ENCODE results near the gene LINGO3. TPM values are rescaled to one million over a fixed set of nuclear protein-coding genes. Genes with fewer than 3 reads are reported as not detected.
A peak's percentile ranks its signal among the peaks of the same experiment; 100 is the strongest.

The LINGO3 gene
- total and polyA plus RNA-seq, 2 experiments from 2014 or later: 0.23 to 2.1 TPM

DNA sequence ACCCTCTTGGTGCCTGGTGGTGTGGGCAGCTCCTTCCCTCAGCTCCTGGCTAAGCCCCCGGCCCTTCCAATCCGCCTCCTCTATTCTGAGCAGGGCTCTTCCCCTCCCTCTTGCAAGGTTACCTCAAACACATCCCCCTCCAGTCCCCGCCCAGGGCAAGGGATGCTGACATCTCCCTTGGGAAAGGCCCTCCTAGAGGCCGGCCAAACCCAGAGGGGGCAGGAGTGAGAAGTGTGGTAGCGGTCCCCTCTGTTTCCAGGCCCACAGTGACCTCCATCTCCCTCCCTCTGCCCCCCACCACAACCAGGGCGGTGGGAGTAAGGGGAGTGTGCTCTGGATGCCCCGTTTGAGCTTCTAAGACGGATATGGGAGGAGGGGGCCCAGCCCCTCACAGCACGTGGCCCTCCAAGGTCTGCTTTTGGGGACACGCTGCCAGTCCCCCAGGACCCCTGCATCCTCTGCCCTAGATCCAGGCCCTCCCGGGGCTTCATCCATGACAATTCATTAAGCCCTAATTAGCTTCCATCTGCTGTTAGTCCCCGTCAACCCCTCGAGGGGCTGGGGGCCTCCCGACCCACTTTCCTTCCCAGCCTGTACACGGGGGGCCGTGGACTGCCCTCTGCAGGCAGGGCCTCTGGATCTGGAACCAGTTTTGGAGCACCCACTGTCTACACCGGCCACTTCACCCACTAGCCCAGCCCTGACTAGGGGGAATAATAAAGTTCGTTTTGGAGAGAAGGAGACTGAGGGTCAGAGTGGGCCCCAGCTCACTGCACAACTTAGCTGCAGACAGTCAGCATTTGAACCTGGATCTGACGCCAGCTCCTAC is 2.3 kb downstream of the LINGO3 start:
- no peaks in the 10 kb centered on the region for H3K36me3 ChIP-seq
- H3K4me1 ChIP-seq (ENCODE audit: low read depth): no peaks in the 10 kb centered on the region
- DNase-seq (ENCODE audit: low read depth in 1 of 2, low spot score in 1 of 2): no peak
- H3K4me3 ChIP-seq: no peak overlapping the region
- no peaks in the 10 kb centered on the region for H3K9me3 ChIP-seq (ENCODE audit: low read depth)
- no peak overlapping the region for H3K27ac ChIP-seq
- TF ChIP-seq, protein P1, sequence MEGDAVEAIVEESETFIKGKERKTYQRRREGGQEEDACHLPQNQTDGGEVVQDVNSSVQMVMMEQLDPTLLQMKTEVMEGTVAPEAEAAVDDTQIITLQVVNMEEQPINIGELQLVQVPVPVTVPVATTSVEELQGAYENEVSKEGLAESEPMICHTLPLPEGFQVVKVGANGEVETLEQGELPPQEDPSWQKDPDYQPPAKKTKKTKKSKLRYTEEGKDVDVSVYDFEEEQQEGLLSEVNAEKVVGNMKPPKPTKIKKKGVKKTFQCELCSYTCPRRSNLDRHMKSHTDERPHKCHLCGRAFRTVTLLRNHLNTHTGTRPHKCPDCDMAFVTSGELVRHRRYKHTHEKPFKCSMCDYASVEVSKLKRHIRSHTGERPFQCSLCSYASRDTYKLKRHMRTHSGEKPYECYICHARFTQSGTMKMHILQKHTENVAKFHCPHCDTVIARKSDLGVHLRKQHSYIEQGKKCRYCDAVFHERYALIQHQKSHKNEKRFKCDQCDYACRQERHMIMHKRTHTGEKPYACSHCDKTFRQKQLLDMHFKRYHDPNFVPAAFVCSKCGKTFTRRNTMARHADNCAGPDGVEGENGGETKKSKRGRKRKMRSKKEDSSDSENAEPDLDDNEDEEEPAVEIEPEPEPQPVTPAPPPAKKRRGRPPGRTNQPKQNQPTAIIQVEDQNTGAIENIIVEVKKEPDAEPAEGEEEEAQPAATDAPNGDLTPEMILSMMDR (IDR thresholded peaks at IDR 0.05; ENCODE audit: low read depth, low read length): no peak
- peaks cover 34% of the 10 kb centered on the region for H3K27me3 ChIP-seq

DNA sequence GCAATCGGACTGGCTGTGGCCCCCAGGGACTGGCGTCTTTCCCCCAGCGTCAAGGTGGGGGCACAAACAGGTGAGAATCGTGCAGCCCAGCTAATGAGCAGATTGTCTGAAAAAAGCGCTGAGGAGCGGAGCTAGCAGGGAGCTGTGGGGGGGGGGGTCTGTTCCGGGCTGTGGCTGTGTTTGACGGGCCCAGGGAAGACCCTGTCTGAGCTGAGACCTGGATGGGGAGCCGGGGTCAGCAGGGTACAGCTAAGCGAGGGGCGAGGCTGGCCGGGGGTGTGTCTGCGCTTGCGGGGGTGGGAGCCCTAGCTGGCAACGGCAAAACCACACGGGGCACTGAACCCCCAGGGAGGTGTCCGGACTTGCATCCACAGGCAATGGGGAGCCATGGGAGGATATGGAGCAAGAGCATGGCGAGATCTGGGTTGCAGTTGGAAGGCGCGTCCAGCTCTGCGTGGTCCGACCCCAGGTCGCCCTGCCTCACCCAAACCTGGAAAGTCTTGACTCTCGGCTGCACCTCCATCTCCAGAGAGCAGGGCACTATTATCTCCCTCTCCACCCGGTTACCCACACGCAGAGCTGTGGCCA is 4.6 kb downstream of the LINGO3 start:
- no peaks in the 10 kb centered on the region for H3K36me3 ChIP-seq
- H3K27ac ChIP-seq: no peak overlapping the region
- no peak for DNase-seq (ENCODE audit: low read depth in 1 of 2, low spot score in 1 of 2)
- H3K9me3 ChIP-seq (ENCODE audit: low read depth): no peaks in the 10 kb centered on the region
- H3K27me3 ChIP-seq: peaks cover 21% of the 10 kb centered on the region
- TF ChIP-seq, protein P1 (IDR thresholded peaks at IDR 0.05; ENCODE audit: low read depth, low read length): no peak
- H3K4me1 ChIP-seq (ENCODE audit: low read depth): no peaks in the 10 kb centered on the region
- H3K4me3 ChIP-seq: no peak overlapping the region

DNA sequence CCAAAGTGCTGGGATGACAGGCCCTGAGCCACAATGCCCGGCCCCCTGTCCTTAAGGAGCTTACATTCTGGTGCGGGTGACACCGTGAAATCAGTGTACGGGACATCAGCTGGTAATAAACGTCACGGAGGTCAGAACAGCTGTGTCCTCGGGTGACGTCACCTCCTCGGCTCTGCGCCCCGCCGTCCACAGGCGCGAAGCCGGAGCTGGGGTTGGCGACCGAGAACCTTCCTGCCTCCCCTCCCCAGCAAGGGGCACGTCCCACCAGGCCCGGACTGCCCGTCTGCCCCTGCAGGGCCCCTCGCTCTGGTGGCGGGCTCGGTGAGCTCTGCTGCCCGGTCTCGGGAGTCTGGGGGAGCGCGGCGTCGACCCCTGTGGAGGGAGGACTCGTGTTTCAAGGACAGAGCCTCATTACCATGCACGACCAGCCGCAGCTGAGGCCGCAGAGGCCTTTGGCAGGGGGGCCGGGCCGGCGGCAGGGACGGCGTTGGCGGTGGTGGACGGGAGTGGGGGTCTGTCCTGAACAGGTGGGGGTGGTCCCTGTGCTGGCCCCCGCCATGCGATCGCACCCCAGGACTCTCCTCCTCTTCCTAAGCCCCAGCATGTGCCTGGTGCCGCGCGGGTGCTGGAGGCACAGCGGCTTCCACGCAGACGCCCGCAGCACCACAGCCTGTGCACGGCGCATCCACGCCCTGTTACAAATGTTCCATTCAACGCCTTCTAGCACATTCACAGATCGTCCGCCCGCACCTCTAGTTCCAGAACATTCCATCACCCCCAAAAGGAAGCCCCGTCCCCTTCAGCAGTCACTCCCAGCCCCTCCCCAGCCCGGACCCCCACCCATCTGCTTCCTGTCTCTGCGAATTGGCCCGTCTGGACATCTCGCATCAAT is 5.4 kb downstream of the LINGO3 start:
- Histone ChIP-seq H3K4me1 (ENCODE audit: low read depth) (no peaks in the 10 kb centered on the region), H3K4me3 (no peak overlapping the region), H3K9me3 (ENCODE audit: low read depth) (no peaks in the 10 kb centered on the region), H3K36me3 (no peaks in the 10 kb centered on the region), H3K27me3 (peaks cover 16% of the 10 kb centered on the region), H3K27ac (no peak overlapping the region)
- DNase-seq (ENCODE audit: low read depth in 1 of 2, low spot score in 1 of 2): peak; percentile 36 to 52
- TF ChIP-seq, protein P1 (IDR thresholded peaks at IDR 0.05; ENCODE audit: low read depth, low read length): no peak

DNA sequence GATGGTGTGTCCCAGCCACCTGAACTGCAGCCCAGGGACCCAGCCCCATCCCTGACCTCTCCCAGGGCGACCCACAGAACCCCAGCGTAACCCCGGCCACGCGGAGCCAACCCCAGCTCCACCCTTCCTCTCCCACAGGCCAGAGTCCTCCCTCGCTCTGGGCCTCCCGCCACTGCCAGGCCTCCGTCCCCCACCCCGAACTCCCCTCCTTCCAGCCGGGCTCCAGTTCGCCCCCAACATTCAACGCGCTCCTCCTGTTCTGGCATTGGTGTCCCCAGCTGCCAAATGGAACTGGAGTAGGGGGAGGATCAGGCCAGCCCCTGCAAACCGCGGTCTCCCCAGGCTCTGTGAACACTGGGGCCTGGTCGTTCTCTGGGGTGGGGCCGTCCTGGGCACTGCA is 7.4 kb downstream of the LINGO3 start:
- Histone ChIP-seq H3K4me3 (no peak overlapping the region), H3K36me3 (no peaks in the 10 kb centered on the region), H3K4me1 (ENCODE audit: low read depth) (no peaks in the 10 kb centered on the region), H3K27ac (no peak overlapping the region), H3K9me3 (ENCODE audit: low read depth) (no peaks in the 10 kb centered on the region), H3K27me3 (peaks cover 8% of the 10 kb centered on the region)
- TF ChIP-seq, protein P1 (IDR thresholded peaks at IDR 0.05; ENCODE audit: low read depth, low read length): no peak
- no peak for DNase-seq (ENCODE audit: low read depth in 1 of 2, low spot score in 1 of 2)

DNA sequence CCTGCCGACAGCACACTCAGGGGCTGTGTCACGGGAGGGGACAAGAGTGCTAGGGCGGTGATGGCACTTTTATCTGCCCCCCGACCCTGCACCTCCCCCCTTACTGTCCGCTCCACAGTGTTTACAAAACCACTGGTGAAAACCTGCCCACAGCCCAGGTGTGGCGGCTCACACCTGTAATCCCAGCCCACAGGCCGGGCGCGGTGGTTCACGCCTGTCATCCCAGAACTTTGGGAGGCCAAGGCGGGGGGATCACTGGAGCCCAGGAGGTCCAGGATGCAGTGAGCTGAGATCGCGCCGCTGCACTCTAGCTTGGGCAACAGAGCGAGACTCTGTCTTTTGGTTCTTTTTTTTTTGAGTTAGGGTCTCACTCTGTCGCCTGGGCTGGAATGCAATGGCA is 11.8 kb downstream of the LINGO3 start:
- Histone ChIP-seq H3K4me3 (no peak overlapping the region), H3K27me3 (peaks cover 42% of the 10 kb centered on the region), H3K9me3 (ENCODE audit: low read depth) (no peaks in the 10 kb centered on the region), H3K27ac (no peak overlapping the region), H3K4me1 (ENCODE audit: low read depth) (no peaks in the 10 kb centered on the region), H3K36me3 (no peaks in the 10 kb centered on the region)
- no peak for DNase-seq (ENCODE audit: low read depth in 1 of 2, low spot score in 1 of 2)
- TF ChIP-seq, protein P1 (IDR thresholded peaks at IDR 0.05; ENCODE audit: low read depth, low read length): no peak
